KOPT-K1 (cell line): ENCODE results near the gene GGACT.

Source experiments
- H3K27ac ChIP-seq: fragments of 200-600 bp; sonication (generic); 2 replicates; pipeline ENCODE4 v1.5.1; 2016; ENCODE audit warnings: antibody characterized with exemption, mild to moderate bottlenecking, low read depth, low read length; ENCODE audit not compliant: poor library complexity, severe bottlenecking
- H3K36me3 ChIP-seq: fragments of 200-600 bp; sonication (generic); 2 replicates; pipeline ENCODE4 v1.5.1; 2017; ENCODE audit warnings: antibody characterized with exemption, mild to moderate bottlenecking, low read length, moderate library complexity; ENCODE audit not compliant: insufficient read depth
- H3K9me3 ChIP-seq: fragments of 200-600 bp; sonication (generic); 2 replicates; pipeline ENCODE4 v1.5.1; 2017; ENCODE audit warnings: antibody characterized with exemption, low read length, mild to moderate bottlenecking; ENCODE audit not compliant: insufficient read depth, poor library complexity, severe bottlenecking

GGACT gene

GRCh38 chr13:100546713-100547405, 41.7 kb downstream of the GGACT start:
- Histone ChIP-seq H3K9me3 (no peaks in the 10 kb centered on the region), H3K27ac (no peak overlapping the region), H3K36me3 (no peaks in the 10 kb centered on the region)

- Histone ChIP-seq H3K9me3 (no peaks in the 10 kb centered on the region), H3K27ac (no peak overlapping the region), H3K36me3 (no peaks in the 10 kb centered on the region)
These were observed 42.9 kb downstream of the GGACT start for GRCh38 chr13:100545684-100546061.

GRCh38 chr13:100544866-100545683, 43.5 kb downstream of the GGACT start:
- H3K36me3 ChIP-seq, result no peaks in the 10 kb centered on the region
- no peak overlapping the region for H3K27ac ChIP-seq
- H3K9me3 ChIP-seq, result no peaks in the 10 kb centered on the region

- H3K27ac ChIP-seq, result no peak overlapping the region
- H3K36me3 ChIP-seq, result no peaks in the 10 kb centered on the region
- no peaks in the 10 kb centered on the region for H3K9me3 ChIP-seq
These were observed 44.6 kb downstream of the GGACT start for GRCh38 chr13:100543872-100544602.

- Histone ChIP-seq H3K36me3 (no peaks in the 10 kb centered on the region), H3K9me3 (no peaks in the 10 kb centered on the region), H3K27ac (no peak overlapping the region)
These were observed 45.8 kb downstream of the GGACT start for GRCh38 chr13:100542826-100543156.

- H3K27ac ChIP-seq, result no peak overlapping the region
- H3K9me3 ChIP-seq, result no peaks in the 10 kb centered on the region
- no peaks in the 10 kb centered on the region for H3K36me3 ChIP-seq
These were observed 46.4 kb downstream of the GGACT start for GRCh38 chr13:100541897-100542825.

GRCh38 chr13:100540621-100541020, 48.0 kb downstream of the GGACT start:
- Histone ChIP-seq H3K36me3 (no peaks in the 10 kb centered on the region), H3K9me3 (no peaks in the 10 kb centered on the region), H3K27ac (no peak overlapping the region)

GRCh38 chr13:100537951-100538462, 50.6 kb downstream of the GGACT start:
- no peaks in the 10 kb centered on the region for H3K36me3 ChIP-seq
- no peaks in the 10 kb centered on the region for H3K9me3 ChIP-seq
- no peak overlapping the region for H3K27ac ChIP-seq

- no peaks in the 10 kb centered on the region for H3K9me3 ChIP-seq
- H3K27ac ChIP-seq, result no peak overlapping the region
- H3K36me3 ChIP-seq, result no peaks in the 10 kb centered on the region
These were observed 51.1 kb downstream of the GGACT start for GRCh38 chr13:100537486-100537885.

- H3K9me3 ChIP-seq, result no peaks in the 10 kb centered on the region
These were observed 51.9 kb downstream of the GGACT start for GRCh38 chr13:100536643-100537180.

GRCh38 chr13:100535426-100536135, 53.0 kb downstream of the GGACT start:
- Histone ChIP-seq H3K27ac (no peak overlapping the region), H3K36me3 (no peaks in the 10 kb centered on the region), H3K9me3 (no peaks in the 10 kb centered on the region)

More at GRCh38 chr13:100536643-100537180, 51.9 kb downstream of the GGACT start:
- H3K36me3 ChIP-seq, result no peaks in the 10 kb centered on the region
- no peak overlapping the region for H3K27ac ChIP-seq

GRCh38 chr13:100534911-100535310, 53.7 kb downstream of the GGACT start:
- Histone ChIP-seq H3K36me3 (no peaks in the 10 kb centered on the region), H3K9me3 (no peaks in the 10 kb centered on the region), H3K27ac (no peak overlapping the region)

GRCh38 chr13:100534147-100534843, 54.3 kb downstream of the GGACT start:
- Histone ChIP-seq H3K27ac (no peak overlapping the region), H3K36me3 (no peaks in the 10 kb centered on the region), H3K9me3 (no peaks in the 10 kb centered on the region)
